Activated naive CD8-positive, alpha-beta T cell treated with anti-CD3 and anti-CD28 coated beads, Interleukin-2, amount 50 U/mL, for 24 hours (primary cell): ENCODE results near the gene TOMM40L.
A peak's percentile ranks its signal among the peaks of the same experiment; 100 is the strongest.

Experiments used
- ATAC-seq: fragments of 150-1000 bp; cut with Tn5 transposase; one replicate; pipeline ENCODE4 v1.10.0; 2021
- DNase-seq: peaks from one replicate; pipeline ENCODE4 v3.0.0; 2021
- H3K27ac Mint-ChIP-seq: one replicate; pipeline ENCODE4 v1.8.0; 2021; ENCODE audit warnings: mild to moderate bottlenecking, mixed read lengths
- H3K27me3 Mint-ChIP-seq: one replicate; pipeline ENCODE4 v1.8.0; 2021; ENCODE audit warnings: mixed read lengths
- H3K36me3 Mint-ChIP-seq: one replicate; pipeline ENCODE4 v1.8.0; 2021; ENCODE audit warnings: low read depth, mixed read lengths
- H3K4me1 Mint-ChIP-seq: one replicate; pipeline ENCODE4 v1.8.0; 2021; ENCODE audit warnings: mixed read lengths
- H3K4me3 Mint-ChIP-seq: one replicate; pipeline ENCODE4 v1.8.0; 2021; ENCODE audit warnings: mild to moderate bottlenecking, moderate library complexity, mixed read lengths
- H3K9me3 Mint-ChIP-seq: one replicate; pipeline ENCODE4 v1.8.0; 2021; ENCODE audit warnings: mixed read lengths

TOMM40L gene

DNA sequence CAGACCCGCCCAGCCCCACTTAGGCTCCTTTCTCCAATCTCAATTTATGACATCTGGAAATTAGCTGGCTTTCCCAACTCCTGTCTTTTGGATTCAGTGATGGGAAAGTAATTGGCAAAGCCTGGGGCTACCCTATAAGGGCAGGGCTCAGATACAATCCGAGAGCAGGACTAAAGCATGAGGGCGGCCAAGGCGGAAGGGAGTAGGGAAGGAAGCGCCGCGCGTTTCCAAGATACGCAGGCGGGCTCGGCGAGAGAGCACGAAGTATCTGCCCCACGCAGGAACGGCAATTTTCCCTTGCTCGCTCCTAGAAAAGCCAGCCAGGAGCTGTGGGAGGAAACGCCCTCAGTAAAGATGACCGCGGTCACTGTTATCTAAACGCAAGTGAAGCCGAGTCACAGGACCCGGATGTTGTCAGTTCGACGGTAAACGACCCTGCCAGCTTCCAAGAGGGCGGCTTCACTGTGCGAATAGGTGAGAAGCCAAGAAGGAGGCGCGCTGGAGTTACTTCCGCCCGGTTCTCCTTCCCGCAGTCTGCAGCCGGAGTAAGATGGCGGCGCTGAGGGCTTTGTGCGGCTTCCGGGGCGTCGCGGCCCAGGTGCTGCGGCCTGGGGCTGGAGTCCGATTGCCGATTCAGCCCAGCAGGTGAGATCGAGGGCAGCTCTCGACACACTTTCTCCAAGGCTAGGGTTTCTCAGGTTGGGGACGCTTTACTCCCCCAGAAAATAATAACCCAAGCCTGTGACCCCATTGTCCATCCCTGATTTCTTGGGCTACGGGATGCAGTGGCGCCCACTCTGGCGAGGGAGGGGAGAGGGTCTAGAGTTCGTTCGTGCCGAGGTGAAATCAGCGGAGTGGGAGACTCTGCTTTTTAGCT, 23.8 kb upstream of the TOMM40L start, which contains the start of gene NDUFS2:
Gene NDUFS2, plus strand, starts transcription at position 532 of the 877 bp plus-strand sequence. Its CDS starts 19 bp downstream, at position 551.
- Mint-ChIP-seq H3K9me3 (no peaks in the 10 kb centered on the region), H3K27me3 (no peaks in the 10 kb centered on the region), H3K27ac (peak within 1 kb of the TSS; percentile 89), H3K4me3 (peak within 1 kb of the TSS; percentile 91), H3K4me1 (peaks cover 60% of the 10 kb centered on the region), H3K36me3 (peaks cover 26% of the 10 kb centered on the region)
- DNase-seq, result peak; percentile 93
- ATAC-seq, result peak; percentile 98

DNA sequence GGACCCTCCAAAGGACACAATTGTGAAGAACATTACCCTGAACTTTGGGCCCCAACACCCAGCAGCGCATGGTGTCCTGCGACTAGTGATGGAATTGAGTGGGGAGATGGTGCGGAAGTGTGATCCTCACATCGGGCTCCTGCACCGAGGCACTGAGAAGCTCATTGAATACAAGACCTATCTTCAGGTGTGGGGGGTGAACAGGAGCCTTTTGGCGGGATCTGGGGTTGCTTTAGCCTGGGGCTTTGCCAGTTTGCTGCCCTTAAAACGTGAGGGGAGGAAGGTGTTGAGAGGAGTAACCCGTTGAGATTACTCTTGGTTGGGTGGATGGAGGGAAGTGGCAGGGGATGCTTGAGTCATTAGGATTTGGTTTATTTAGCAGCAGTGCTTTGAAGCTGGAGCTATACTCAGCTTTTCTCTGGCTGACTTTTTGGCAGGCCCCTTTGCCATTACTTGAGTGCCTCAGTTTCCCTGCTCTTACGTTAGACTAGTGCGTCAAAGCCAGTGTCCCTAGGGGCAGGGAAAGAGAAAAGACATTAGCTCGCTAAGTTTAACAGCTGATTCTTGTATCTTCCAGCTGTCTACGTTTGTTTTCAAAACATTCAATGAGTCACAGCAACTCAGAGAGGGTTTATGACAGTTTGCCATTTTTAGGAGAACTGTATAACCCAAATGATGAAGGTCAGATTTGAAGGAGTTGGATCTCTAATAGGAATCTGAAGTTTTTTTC, 19.3 kb upstream of the TOMM40L start:
- H3K9me3 Mint-ChIP-seq, result no peaks in the 10 kb centered on the region
- no peak overlapping the region for H3K27ac Mint-ChIP-seq
- H3K36me3 Mint-ChIP-seq, result peaks cover 46% of the 10 kb centered on the region
- no peak for ATAC-seq
- no peaks in the 10 kb centered on the region for H3K27me3 Mint-ChIP-seq
- peaks cover 51% of the 10 kb centered on the region for H3K4me1 Mint-ChIP-seq
- no peak overlapping the region for H3K4me3 Mint-ChIP-seq
- DNase-seq, result no peak

DNA sequence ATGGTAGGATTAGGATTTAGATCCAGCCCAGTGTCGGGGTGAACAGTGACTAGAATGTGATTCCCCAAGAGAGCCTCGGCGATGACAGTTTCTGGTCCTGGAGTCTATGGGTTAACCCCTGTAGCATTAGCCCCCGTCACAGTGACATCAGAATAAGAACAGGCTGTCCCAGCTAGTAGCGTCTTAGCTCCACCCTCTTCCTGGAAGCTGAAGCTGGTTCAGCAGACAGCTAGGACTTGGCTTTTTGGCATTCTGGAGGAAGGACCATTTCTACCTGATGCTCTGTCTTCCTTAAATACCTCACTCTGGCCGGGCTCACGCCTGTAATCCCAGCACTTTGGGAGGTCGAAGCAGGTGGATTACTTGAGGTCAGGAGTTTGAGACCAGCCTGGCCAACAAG, 18.7 kb upstream of the TOMM40L start:
- no peak overlapping the region for H3K27ac Mint-ChIP-seq

GRCh38 chr1:161209790-161210409, 16.0 kb upstream of the TOMM40L start:
- Mint-ChIP-seq H3K27me3 (no peaks in the 10 kb centered on the region), H3K36me3 (peaks cover 60% of the 10 kb centered on the region), H3K4me1 (peaks cover 33% of the 10 kb centered on the region), H3K9me3 (no peaks in the 10 kb centered on the region), H3K27ac (peak overlapping the region; percentile 80), H3K4me3 (no peak overlapping the region)
- peak; percentile 93 for ATAC-seq
- peak; percentile 79 for DNase-seq

More for the DNA sequence above, 18.7 kb upstream of the TOMM40L start:
- no peak for ATAC-seq
- H3K36me3 Mint-ChIP-seq, result peaks cover 52% of the 10 kb centered on the region
- peaks cover 49% of the 10 kb centered on the region for H3K4me1 Mint-ChIP-seq
- no peaks in the 10 kb centered on the region for H3K27me3 Mint-ChIP-seq
- no peak overlapping the region for H3K4me3 Mint-ChIP-seq
- no peaks in the 10 kb centered on the region for H3K9me3 Mint-ChIP-seq
- DNase-seq, result no peak

GRCh38 chr1:161214369-161214768, 11.5 kb upstream of the TOMM40L start:
- no peaks in the 10 kb centered on the region for H3K27me3 Mint-ChIP-seq
- peaks cover 47% of the 10 kb centered on the region for H3K4me1 Mint-ChIP-seq
- DNase-seq (no peak), ATAC-seq (no peak)
- H3K27ac Mint-ChIP-seq, result peak overlapping the region; percentile 68
- peaks cover 45% of the 10 kb centered on the region for H3K36me3 Mint-ChIP-seq
- H3K9me3 Mint-ChIP-seq, result no peaks in the 10 kb centered on the region
- no peak overlapping the region for H3K4me3 Mint-ChIP-seq

DNA sequence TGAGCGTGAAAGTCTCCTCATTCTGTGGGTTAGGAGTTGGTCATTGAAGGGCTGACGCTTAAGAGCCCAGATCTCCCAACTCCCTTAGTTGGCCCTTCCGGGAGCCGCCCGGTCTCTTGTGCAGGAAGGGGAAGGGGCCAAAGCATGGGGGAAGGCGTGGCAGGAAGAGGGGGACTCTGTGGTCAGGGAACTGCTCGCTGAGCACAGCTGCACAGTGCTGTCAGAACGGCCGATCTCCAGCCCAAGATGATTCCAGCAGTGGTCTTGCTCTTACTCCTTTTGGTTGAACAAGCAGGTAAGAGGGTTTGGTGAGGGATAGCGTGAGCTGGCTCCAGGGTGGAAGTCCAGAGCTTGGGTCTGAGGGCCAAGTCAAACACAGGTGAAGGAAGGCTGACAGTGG, 10.8 kb upstream of the TOMM40L start, which contains the start of gene FCER1G:
Gene FCER1G, plus strand, starts transcription at position 220 of the 400 bp plus-strand sequence. Its CDS starts 27 bp downstream, at position 247.
- Mint-ChIP-seq H3K36me3 (peaks cover 39% of the 10 kb centered on the region), H3K27me3 (no peaks in the 10 kb centered on the region), H3K9me3 (no peaks in the 10 kb centered on the region), H3K4me3 (peak within 1 kb of the TSS; percentile 70), H3K27ac (peak within 1 kb of the TSS; percentile 82), H3K4me1 (peaks cover 47% of the 10 kb centered on the region)
- no peak for DNase-seq
- ATAC-seq, result no peak

GRCh38 chr1:161216945-161217712, 8.7 kb upstream of the TOMM40L start:
- ATAC-seq, result peak; percentile 88
- peaks cover 24% of the 10 kb centered on the region for H3K36me3 Mint-ChIP-seq
- peaks cover 60% of the 10 kb centered on the region for H3K4me1 Mint-ChIP-seq
- H3K27ac Mint-ChIP-seq, result peak overlapping the region; percentile 83
- DNase-seq, result no peak
- H3K4me3 Mint-ChIP-seq, result peak overlapping the region; percentile 56
- no peaks in the 10 kb centered on the region for H3K27me3 Mint-ChIP-seq
- no peaks in the 10 kb centered on the region for H3K9me3 Mint-ChIP-seq

GRCh38 chr1:161217831-161218230, 8.0 kb upstream of the TOMM40L start:
- peak overlapping the region; percentile 75 for H3K27ac Mint-ChIP-seq
- no peaks in the 10 kb centered on the region for H3K9me3 Mint-ChIP-seq
- DNase-seq, result no peak
- H3K4me3 Mint-ChIP-seq, result peak overlapping the region; percentile 27
- no peaks in the 10 kb centered on the region for H3K27me3 Mint-ChIP-seq
- H3K4me1 Mint-ChIP-seq, result peaks cover 62% of the 10 kb centered on the region
- H3K36me3 Mint-ChIP-seq, result peaks cover 22% of the 10 kb centered on the region
- ATAC-seq, result no peak

DNA sequence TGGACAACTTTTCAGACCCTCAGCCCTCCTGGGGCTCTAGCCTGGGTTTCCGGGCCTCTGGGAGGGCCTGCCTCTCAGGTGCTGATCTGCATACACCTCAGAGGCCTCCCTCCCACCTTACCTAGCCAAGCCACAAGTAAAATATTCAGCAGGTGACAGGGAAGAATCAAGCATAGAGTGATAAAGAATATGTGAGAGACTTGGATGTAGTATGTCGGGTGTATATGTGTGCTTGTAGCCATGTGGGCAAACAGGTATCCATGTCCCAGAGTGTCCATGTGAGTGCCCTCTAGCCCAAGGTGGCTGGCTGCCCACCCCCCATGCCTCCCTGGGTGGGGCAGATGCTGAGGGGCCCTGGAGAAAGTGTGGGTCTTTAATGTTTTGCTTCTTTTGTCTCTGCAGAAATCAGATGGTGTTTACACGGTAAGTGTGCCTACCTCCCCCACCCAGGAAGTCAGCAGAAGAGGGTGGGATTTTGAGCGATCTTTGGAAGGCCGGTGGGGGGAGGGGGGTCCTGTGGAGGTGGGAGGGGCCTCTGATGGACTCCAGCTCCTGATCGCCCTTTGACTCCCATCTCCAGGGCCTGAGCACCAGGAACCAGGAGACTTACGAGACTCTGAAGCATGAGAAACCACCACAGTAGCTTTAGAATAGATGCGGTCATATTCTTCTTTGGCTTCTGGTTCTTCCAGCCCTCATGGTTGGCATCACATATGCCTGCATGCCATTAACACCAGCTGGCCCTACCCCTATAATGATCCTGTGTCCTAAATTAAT, 7.4 kb upstream of the TOMM40L start:
- H3K36me3 Mint-ChIP-seq, result peaks cover 15% of the 10 kb centered on the region
- DNase-seq (no peak), ATAC-seq (no peak)
- H3K27ac Mint-ChIP-seq, result peak overlapping the region; percentile 75
- H3K4me1 Mint-ChIP-seq, result peaks cover 63% of the 10 kb centered on the region
- H3K4me3 Mint-ChIP-seq, result peak overlapping the region; percentile 27
- H3K9me3 Mint-ChIP-seq, result no peaks in the 10 kb centered on the region
- H3K27me3 Mint-ChIP-seq, result peaks cover under 1% of the 10 kb centered on the region

GRCh38 chr1:161219078-161219892, 6.6 kb upstream of the TOMM40L start:
- Mint-ChIP-seq H3K27ac (peak overlapping the region; percentile 75), H3K9me3 (no peaks in the 10 kb centered on the region), H3K4me1 (peaks cover 63% of the 10 kb centered on the region), H3K27me3 (peaks cover 2% of the 10 kb centered on the region), H3K4me3 (no peak overlapping the region), H3K36me3 (peaks cover 7% of the 10 kb centered on the region)
- no peak for DNase-seq
- ATAC-seq, result no peak

- DNase-seq, result no peak
- H3K4me1 Mint-ChIP-seq, result peaks cover 60% of the 10 kb centered on the region
- ATAC-seq, result no peak
- H3K4me3 Mint-ChIP-seq, result no peak overlapping the region
- peak overlapping the region; percentile 7 for H3K27ac Mint-ChIP-seq
- H3K36me3 Mint-ChIP-seq, result peaks cover 3% of the 10 kb centered on the region
- no peaks in the 10 kb centered on the region for H3K9me3 Mint-ChIP-seq
- H3K27me3 Mint-ChIP-seq, result peaks cover 2% of the 10 kb centered on the region
Measured at GRCh38 chr1:161220002-161220401, 5.9 kb upstream of the TOMM40L start.

DNA sequence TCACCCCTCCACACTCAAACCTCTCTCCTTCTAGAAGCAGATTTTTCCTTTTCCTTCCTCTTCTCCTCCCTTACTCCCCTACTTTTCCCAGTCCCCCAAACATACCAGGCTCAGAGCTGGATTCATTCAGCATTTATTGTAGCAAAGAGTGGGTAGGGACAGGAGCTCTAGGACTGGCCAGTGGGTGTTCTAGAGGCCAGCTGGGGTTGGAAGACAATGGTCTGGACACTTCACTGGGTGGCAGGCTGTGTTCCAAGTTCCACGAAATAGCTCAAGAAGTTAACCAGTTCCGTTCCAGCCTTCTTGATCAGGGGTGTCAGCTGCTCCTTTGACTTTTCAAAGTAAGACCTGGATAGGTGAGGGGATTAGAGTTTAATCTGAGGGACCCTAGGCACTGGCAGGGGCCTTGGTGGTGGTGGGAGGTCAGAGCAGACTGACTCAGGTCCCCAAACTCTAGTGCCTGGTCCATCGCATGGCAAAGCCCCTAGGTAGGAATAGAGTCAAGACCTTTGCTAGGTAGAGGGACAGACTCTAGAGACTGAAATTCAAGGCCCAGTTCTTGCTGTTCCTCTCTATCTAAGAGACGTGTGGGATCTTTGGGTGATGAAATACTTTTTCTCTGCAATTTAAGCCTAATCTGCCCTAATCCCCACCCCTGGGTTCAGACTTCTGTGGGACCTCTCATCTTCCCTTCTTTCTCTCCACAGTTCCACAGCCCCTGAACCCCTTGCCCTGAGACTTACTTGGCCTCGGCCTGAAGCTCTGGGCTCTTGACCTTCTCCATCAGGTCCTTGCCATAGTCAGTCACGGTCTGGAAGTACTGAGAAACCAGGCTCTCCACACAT, 3.5 kb upstream of the TOMM40L start:
- Mint-ChIP-seq H3K4me1 (peaks cover 65% of the 10 kb centered on the region), H3K27me3 (peaks cover 2% of the 10 kb centered on the region)

More for the DNA sequence above, 3.5 kb upstream of the TOMM40L start:
- no peaks in the 10 kb centered on the region for H3K36me3 Mint-ChIP-seq
- DNase-seq (no peak), ATAC-seq (no peak)
- H3K27ac Mint-ChIP-seq, result no peak overlapping the region
- H3K9me3 Mint-ChIP-seq, result no peaks in the 10 kb centered on the region
- no peak overlapping the region for H3K4me3 Mint-ChIP-seq
